ENCODE data around the gene TRIP6. TPM values are rescaled to one million over a fixed set of nuclear protein-coding genes. Genes with fewer than 3 reads are reported as not detected.
"Not testable (repeated sequence)": the region's sequence is repeated elsewhere in the genome, so short reads cannot be mapped to it uniquely, and the experiment has no call there.

TRIP6 gene
- total RNA-seq, 2 donors from 2014 or later, result 71.9 to 103 TPM

- DNase-seq (ENCODE audit: low spot score), result no peak
- no peaks in the 10 kb centered on the region for H3K9me3 ChIP-seq
- H3K27me3 ChIP-seq (replicated peaks; ENCODE audit: insufficient read depth), result no peaks in the 10 kb centered on the region
- TF ChIP-seq CTCF (IDR thresholded peaks at IDR 0.05), result no peak
- ATAC-seq (ENCODE audit: insufficient number of reproducible peaks, low FRiP score, low read depth), result no peak
- peaks cover 0 to 6% of the 10 kb centered on the region in 2 donors for H3K4me1 ChIP-seq (ENCODE audit: control insufficient read depth in 1 of 2, low read depth in 2 of 2)
- no peaks in the 10 kb centered on the region for H3K36me3 ChIP-seq
- no peak overlapping the region for H3K27ac ChIP-seq
- no peak overlapping the region for H3K4me3 ChIP-seq
These were observed 47.8 kb downstream of the TRIP6 start for GRCh38 chr7:100914879-100915447.

- not testable (repeated sequence) for ATAC-seq (ENCODE audit: insufficient number of reproducible peaks, low FRiP score, low read depth)
These were observed 52.1 kb downstream of the TRIP6 start for GRCh38 chr7:100919335-100919734.

GRCh38 chr7:100919779-100920437, 52.7 kb downstream of the TRIP6 start:
- not testable (repeated sequence) for ATAC-seq (ENCODE audit: insufficient number of reproducible peaks, low FRiP score, low read depth); H3K9me3 ChIP-seq; H3K36me3 ChIP-seq; H3K27ac ChIP-seq; H3K4me1 ChIP-seq (ENCODE audit: control insufficient read depth in 1 of 2, low read depth in 2 of 2); DNase-seq (ENCODE audit: low spot score); H3K27me3 ChIP-seq (replicated peaks; ENCODE audit: insufficient read depth); H3K4me3 ChIP-seq

More at GRCh38 chr7:100919335-100919734, 52.1 kb downstream of the TRIP6 start:
- H3K27ac ChIP-seq; H3K4me3 ChIP-seq; H3K9me3 ChIP-seq; H3K36me3 ChIP-seq; H3K4me1 ChIP-seq (ENCODE audit: control insufficient read depth in 1 of 2, low read depth in 2 of 2); H3K27me3 ChIP-seq (replicated peaks; ENCODE audit: insufficient read depth); DNase-seq (ENCODE audit: low spot score): not testable (repeated sequence)

GRCh38 chr7:100921039-100921438, 53.9 kb downstream of the TRIP6 start:
- TF ChIP-seq CTCF (IDR thresholded peaks at IDR 0.05), result no peak
- Histone ChIP-seq H3K4me1 (ENCODE audit: control insufficient read depth in 1 of 2, low read depth in 2 of 2) (peaks cover 0 to 6% of the 10 kb centered on the region in 2 donors), H3K27me3 (replicated peaks; ENCODE audit: insufficient read depth) (no peaks in the 10 kb centered on the region), H3K36me3 (no peaks in the 10 kb centered on the region), H3K9me3 (no peaks in the 10 kb centered on the region), H3K27ac (no peak overlapping the region), H3K4me3 (no peak overlapping the region)
- ATAC-seq (ENCODE audit: insufficient number of reproducible peaks, low FRiP score, low read depth) (no peak), DNase-seq (ENCODE audit: low spot score) (no peak)

Other genes with a start within 250 kb of the TRIP6 start
- gene TFR2, start 225.8 kb upstream of the TRIP6 start, total RNA-seq, result 1 to 10 TPM in 1 of 2 donors, under 1 TPM in 1; 0.35 to 1.9 TPM
- not detected for gene ACTL6B, start 210.9 kb upstream of the TRIP6 start, total RNA-seq
- 100 to 1,000 TPM; 176 to 255 TPM for gene GNB2, start 193.6 kb upstream of the TRIP6 start, total RNA-seq
- 10 to 100 TPM; 35.7 to 40.7 TPM for gene GIGYF1, start 173.1 kb upstream of the TRIP6 start, total RNA-seq
- gene POP7, start 161.3 kb upstream of the TRIP6 start, total RNA-seq, result 10 to 100 TPM; 19.6 to 21.0 TPM
- not detected for gene EPO, start 146.9 kb upstream of the TRIP6 start, total RNA-seq
- gene ZAN, start 133.8 kb upstream of the TRIP6 start, total RNA-seq, result not detected
- 10 to 100 TPM; 20.5 to 29.4 TPM for gene EPHB4, start 39.9 kb upstream of the TRIP6 start, total RNA-seq
- gene SLC12A9, start 14.7 kb upstream of the TRIP6 start, total RNA-seq, result 10 to 100 TPM; 20.0 to 25.2 TPM
- 100 to 1,000 TPM; 109 TPM for gene SRRT, start 7.7 kb downstream of the TRIP6 start, total RNA-seq
- 1 to 10 TPM; 2.7 to 4.1 TPM for gene UFSP1, start 22.3 kb downstream of the TRIP6 start, total RNA-seq
- gene ACHE, start 28.5 kb downstream of the TRIP6 start, total RNA-seq, result 1 to 10 TPM; 3.7 to 5.1 TPM
- under 1 TPM in 1 of 2 donors, not detected in 1; 0.49 TPM for gene MUC3A, start 82.1 kb downstream of the TRIP6 start, total RNA-seq
- not detected for gene MUC12, start 102.2 kb downstream of the TRIP6 start, total RNA-seq
- gene MUC17, start 152.7 kb downstream of the TRIP6 start, total RNA-seq, result not detected
- gene TRIM56, start 218.1 kb downstream of the TRIP6 start, total RNA-seq, result 10 to 100 TPM; 32.1 to 44.5 TPM